ENCODE data around the gene SCAP. TPM values are rescaled to one million over a fixed set of nuclear protein-coding genes. Genes with fewer than 3 reads are reported as not detected.

SCAP gene
- total and polyA plus RNA-seq, 2 of the 13 experiments (the other 11 are each of a cell fraction or from before 2014, with no cell fraction given), result 40.4 to 53.3 TPM

DNA sequence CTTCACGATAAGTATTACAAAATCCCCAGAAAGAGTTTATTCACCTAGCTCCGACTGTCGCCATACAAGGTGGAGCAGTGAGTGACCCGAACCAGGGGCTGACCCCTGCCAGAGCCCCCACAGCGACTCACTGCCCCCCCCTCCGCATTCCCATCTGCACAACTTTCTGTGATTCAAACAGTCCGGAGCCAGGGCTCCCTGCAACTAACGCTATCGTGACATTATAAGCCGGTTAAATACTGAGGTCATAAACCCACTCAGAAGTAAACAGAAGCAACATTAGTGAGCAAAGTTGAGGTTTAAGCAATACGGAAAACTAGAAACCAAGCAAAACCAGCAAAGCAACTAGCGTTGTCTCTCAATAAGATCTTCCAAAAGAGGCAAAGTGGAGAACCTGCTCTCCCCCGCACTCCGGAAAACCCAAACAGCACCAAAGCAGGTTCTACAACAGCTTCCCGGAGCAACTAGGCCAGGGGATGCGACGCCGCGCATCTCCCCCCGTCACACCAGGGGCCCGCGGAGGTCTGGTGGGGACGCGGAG, 642 bp downstream of the SCAP start (continued):
- TF ChIP-seq, protein P1, sequence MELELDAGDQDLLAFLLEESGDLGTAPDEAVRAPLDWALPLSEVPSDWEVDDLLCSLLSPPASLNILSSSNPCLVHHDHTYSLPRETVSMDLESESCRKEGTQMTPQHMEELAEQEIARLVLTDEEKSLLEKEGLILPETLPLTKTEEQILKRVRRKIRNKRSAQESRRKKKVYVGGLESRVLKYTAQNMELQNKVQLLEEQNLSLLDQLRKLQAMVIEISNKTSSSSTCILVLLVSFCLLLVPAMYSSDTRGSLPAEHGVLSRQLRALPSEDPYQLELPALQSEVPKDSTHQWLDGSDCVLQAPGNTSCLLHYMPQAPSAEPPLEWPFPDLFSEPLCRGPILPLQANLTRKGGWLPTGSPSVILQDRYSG (CRISPR knock-in tag; IDR thresholded peaks at IDR 0.05), result no peak
- TF ChIP-seq PPARG (CRISPR knock-in tag; conservative IDR thresholded peaks at IDR 0.05) (no peak), DNMT1 (CRISPR knock-in tag; IDR thresholded peaks at IDR 0.05) (no peak), MTA1 (CRISPR knock-in tag; IDR thresholded peaks at IDR 0.05; ENCODE audit: borderline replicate concordance) (no peak; the same call in 1 of the 2 replicates), KLF11 (CRISPR knock-in tag; IDR thresholded peaks at IDR 0.05) (no peak), ZNF839 (CRISPR knock-in tag; IDR thresholded peaks at IDR 0.05; ENCODE audit: borderline replicate concordance) (no peak), ZNF274 (CRISPR knock-in tag; IDR thresholded peaks at IDR 0.05) (no peak), NONO (IDR thresholded peaks at IDR 0.05) (no peak), NONO (CRISPR knock-in tag; conservative IDR thresholded peaks at IDR 0.05) (peak; percentile 34; the same call in 1 of the 2 replicates)
- TF ChIP-seq, protein P2, sequence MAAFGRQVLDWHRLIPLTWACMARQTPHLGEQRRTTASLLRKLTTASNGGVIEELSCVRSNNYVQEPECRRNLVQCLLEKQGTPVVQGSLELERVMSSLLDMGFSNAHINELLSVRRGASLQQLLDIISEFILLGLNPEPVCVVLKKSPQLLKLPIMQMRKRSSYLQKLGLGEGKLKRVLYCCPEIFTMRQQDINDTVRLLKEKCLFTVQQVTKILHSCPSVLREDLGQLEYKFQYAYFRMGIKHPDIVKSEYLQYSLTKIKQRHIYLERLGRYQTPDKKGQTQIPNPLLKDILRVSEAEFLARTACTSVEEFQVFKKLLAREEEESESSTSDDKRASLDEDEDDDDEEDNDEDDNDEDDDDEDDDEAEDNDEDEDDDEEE (CRISPR knock-in tag; IDR thresholded peaks at IDR 0.05), result 0 out of 2 replicates have a peak, but pooled peaks have one; percentile 51
- TF ChIP-seq, protein P3, sequence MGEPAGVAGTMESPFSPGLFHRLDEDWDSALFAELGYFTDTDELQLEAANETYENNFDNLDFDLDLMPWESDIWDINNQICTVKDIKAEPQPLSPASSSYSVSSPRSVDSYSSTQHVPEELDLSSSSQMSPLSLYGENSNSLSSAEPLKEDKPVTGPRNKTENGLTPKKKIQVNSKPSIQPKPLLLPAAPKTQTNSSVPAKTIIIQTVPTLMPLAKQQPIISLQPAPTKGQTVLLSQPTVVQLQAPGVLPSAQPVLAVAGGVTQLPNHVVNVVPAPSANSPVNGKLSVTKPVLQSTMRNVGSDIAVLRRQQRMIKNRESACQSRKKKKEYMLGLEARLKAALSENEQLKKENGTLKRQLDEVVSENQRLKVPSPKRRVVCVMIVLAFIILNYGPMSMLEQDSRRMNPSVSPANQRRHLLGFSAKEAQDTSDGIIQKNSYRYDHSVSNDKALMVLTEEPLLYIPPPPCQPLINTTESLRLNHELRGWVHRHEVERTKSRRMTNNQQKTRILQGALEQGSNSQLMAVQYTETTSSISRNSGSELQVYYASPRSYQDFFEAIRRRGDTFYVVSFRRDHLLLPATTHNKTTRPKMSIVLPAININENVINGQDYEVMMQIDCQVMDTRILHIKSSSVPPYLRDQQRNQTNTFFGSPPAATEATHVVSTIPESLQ (CRISPR knock-in tag; conservative IDR thresholded peaks at IDR 0.05), result no peak
- TF ChIP-seq, protein P4, sequence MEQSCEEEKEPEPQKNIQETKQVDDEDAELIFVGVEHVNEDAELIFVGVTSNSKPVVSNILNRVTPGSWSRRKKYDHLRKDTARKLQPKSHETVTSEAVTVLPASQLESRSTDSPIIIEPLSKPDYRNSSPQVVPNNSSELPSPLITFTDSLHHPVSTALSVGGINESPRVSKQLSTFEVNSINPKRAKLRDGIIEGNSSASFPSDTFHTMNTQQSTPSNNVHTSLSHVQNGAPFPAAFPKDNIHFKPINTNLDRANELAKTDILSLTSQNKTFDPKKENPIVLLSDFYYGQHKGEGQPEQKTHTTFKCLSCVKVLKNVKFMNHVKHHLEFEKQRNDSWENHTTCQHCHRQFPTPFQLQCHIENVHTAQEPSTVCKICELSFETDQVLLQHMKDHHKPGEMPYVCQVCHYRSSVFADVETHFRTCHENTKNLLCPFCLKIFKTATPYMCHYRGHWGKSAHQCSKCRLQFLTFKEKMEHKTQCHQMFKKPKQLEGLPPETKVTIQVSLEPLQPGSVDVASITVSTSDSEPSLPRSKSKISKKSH (CRISPR knock-in tag; IDR thresholded peaks at IDR 0.05; ENCODE audit: borderline replicate concordance), result no peak
- TF ChIP-seq, protein P5, sequence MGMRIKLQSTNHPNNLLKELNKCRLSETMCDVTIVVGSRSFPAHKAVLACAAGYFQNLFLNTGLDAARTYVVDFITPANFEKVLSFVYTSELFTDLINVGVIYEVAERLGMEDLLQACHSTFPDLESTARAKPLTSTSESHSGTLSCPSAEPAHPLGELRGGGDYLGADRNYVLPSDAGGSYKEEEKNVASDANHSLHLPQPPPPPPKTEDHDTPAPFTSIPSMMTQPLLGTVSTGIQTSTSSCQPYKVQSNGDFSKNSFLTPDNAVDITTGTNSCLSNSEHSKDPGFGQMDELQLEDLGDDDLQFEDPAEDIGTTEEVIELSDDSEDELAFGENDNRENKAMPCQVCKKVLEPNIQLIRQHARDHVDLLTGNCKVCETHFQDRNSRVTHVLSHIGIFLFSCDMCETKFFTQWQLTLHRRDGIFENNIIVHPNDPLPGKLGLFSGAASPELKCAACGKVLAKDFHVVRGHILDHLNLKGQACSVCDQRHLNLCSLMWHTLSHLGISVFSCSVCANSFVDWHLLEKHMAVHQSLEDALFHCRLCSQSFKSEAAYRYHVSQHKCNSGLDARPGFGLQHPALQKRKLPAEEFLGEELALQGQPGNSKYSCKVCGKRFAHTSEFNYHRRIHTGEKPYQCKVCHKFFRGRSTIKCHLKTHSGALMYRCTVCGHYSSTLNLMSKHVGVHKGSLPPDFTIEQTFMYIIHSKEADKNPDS (CRISPR knock-in tag; IDR thresholded peaks at IDR 0.05), result no peak
- TF ChIP-seq, protein P6, sequence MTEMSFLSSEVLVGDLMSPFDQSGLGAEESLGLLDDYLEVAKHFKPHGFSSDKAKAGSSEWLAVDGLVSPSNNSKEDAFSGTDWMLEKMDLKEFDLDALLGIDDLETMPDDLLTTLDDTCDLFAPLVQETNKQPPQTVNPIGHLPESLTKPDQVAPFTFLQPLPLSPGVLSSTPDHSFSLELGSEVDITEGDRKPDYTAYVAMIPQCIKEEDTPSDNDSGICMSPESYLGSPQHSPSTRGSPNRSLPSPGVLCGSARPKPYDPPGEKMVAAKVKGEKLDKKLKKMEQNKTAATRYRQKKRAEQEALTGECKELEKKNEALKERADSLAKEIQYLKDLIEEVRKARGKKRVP (CRISPR knock-in tag; IDR thresholded peaks at IDR 0.05), result 0 out of 4 replicates have a peak, but pooled peaks of 1 of the 2 experiments have one; percentile 25

Measured in HepG2 (cell line).